GM18873 (cell line): ENCODE data around the gene TBC1D10B.
"Not testable (repeated sequence)": the region's sequence is repeated elsewhere in the genome, so short reads cannot be mapped to it uniquely, and the experiment has no call there.

Experiments used
- ATAC-seq: cut with Tn5 transposase; IDR thresholded peaks from one replicate; pipeline ENCODE4 v1.9.1; 2021; ENCODE audit warnings: mild to moderate bottlenecking, moderate library complexity, moderate number of reproducible peaks; ENCODE audit not compliant: unreplicated experiment, low FRiP score

Gene TBC1D10B

DNA sequence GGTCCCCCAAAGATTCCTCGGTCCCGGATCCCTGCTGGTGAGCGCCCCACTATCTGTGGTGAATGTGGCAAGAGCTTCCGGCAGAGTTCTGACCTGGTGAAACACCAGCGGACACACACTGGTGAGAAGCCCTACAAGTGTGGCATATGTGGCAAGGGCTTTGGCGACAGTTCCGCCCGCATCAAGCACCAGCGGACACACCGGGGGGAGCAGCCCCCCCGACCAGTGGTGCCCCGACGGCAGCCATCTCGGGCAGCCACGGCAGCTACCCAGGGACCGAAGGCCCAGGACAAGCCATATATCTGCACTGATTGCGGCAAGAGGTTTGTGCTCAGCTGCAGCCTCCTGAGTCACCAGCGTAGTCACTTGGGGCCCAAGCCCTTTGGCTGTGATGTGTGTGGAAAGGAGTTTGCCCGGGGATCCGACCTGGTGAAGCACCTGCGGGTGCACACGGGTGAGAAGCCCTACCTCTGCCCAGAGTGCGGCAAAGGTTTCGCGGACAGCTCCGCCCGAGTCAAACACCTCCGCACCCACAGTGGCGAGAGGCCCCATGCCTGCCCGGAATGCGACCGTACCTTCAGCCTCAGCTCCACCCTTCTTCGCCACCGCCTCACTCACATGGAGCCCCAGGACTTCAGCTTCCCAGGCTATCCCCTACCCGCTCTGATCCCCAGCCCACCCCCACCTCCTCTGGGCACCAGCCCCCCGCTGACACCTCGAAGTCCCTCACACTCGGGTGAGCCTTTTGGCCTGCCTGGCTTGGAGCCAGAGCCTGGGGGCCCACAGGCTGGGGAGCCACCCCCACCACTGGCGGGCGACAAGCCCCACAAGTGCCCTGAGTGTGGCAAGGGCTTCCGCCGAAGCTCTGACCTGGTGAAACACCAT, 27.7 kb upstream of the TBC1D10B start:
- ATAC-seq: no peak

DNA sequence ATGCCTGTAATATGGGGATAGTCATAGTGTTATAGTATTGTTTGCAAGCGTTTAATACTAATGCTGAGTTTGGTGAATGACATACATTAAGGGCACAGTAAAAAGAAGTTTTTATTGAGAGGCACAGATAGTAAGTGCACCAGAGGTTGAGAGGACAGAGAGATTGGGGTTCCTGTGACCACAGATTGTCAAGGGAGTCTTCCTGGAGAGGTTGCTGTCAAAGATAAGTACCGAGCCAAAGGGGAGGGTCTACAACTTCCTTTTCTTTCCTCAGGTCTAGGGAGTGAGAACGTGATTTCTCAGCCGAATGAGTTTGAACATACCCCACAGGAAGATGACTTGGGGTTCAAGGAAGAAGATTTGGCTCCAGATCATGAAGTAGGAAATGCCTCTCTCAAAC, 26.8 kb upstream of the TBC1D10B start:
- no peak for ATAC-seq

DNA sequence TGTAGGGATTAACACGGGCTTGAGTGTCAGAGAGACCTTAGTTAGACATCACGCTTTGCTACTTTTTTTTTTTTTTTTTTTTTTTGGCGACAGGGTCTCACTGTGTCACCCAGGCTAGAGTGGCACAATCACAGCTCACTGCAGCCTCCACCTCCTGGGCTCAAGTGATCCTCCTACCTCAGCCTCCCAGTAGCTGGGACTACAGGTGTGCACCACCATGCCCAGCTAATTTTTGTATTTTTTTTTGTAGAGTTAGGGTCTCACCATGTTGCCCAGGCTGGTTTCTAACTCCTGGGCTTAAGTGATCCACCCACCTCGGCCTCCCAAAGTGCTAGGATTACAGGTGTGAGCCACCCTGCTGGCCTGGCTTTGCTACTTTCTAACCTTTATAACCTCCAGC, 26.3 kb upstream of the TBC1D10B start:
- not testable (repeated sequence) for ATAC-seq

DNA sequence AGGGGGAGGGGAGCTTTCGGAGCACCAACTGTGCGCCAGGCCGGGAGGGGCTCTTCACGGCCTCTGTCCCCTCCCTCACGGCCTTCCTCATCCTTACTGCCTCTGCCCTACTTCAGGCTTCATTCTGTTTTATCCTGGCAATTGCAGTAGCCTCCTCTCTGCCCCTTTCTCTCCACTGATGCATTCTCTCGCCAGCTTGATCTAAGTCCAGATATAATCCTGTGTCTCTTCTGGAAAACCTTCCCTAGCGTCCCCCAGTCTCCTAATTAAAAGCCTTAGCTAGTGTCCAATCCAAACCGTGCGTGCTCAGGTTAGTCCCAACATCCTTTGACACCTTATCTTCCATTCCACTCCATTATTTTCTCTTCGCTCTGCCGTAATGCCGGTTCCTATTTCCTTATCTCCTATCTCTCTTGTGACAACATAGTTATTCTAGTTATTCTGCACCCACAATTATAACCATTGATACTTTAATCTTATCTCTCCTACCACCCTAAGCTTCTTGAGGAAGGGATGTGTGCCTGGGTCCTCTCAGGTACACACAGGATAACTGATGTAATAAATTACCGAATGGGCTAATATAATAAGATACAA, 25.8 kb upstream of the TBC1D10B start:
- ATAC-seq: no peak

DNA sequence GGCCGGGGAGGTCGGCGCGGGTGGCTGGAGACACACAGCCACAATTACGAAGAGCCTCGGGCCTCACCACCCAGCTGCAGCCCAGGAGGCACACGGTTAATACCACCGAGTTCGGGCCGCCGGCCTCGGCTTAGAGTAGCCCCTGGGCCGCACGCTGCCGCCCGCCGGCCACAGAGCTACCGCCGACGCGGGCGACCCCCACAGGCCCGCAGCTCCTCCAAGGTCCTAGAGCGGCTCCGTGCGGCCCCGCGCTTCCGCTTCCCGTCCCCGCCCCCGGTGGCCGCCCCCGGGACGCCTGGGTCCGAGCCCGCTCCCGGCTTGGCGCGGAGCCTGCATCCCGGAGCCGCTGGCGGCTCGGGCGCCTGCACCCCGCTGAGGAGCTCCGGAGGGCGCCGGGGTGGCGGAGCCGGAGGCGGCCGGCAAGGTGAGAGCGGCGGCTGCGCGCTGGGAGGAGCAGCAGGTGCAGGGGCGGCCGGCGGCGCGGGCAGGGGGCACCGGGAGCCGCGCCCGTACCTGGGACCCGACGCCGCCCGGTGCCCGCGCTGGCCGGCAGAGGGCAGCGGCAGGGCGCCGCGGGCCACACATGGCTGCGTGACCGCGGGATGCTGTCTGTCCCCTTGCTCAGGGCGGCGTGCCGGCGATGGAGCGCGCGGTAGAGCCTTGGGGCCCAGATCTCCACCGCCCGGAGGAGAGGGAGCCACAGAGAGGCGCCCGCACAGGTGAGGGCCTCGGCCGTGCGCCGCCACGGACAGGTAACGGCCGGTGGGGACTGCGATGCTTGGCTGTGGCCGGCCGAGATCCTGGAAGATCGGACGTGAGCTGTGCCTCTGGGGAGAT, 25.1 kb upstream of the TBC1D10B start, which contains the start of gene ZNF48:
Gene ZNF48, plus strand, starts transcription at position 266 of the 837 bp plus-strand sequence. Its CDS starts 375 bp downstream, at position 641.
- peak; percentile 47 for ATAC-seq

DNA sequence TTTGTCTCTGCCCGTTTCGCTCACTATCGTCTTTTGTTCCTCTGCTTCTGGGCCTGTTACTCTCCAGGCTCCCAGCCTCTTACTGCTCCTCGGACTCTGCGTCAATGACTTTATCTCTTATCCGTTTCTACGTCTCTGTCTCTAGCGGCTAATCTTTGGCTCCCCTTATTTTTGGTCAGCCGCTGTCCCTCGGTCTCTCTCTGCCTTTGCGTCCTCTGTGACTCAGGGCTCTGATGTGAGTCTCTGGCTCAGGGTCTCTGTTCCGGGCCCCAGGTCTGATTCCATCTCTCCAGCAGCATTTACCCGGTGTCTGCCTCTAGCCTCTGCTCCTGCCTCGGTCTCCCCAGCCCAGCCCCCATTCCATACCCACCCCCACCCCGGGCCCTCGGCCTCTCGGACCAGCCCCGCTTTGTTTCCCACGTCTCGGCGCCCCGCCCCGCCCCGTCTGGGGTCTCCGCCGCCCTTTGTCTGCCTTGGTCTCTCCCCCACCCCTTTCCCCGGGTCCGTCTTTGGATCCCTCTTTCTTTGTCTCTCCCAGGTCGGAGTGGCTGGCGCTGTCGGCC, 24.4 kb upstream of the TBC1D10B start:
- no peak for ATAC-seq

DNA sequence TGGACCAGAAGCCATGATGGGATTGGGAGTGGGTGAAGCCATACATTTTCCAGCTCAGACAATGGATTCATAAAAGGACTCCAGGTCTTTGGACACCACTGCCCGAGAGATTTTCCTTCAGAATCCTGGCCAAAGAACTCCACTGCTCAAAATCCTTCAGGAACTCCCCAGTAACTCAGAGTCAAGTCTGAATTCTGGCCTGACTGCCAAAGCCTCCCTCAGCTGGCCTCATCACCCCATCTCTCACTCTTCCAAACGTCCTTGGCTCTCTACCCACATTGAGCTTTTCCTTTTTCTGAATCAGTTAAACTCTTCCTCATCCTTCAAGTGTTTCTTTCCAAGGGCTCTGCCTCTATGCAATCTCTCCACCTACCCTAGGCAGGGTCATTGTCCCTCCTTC, 13.2 kb upstream of the TBC1D10B start:
- ATAC-seq: no peak

DNA sequence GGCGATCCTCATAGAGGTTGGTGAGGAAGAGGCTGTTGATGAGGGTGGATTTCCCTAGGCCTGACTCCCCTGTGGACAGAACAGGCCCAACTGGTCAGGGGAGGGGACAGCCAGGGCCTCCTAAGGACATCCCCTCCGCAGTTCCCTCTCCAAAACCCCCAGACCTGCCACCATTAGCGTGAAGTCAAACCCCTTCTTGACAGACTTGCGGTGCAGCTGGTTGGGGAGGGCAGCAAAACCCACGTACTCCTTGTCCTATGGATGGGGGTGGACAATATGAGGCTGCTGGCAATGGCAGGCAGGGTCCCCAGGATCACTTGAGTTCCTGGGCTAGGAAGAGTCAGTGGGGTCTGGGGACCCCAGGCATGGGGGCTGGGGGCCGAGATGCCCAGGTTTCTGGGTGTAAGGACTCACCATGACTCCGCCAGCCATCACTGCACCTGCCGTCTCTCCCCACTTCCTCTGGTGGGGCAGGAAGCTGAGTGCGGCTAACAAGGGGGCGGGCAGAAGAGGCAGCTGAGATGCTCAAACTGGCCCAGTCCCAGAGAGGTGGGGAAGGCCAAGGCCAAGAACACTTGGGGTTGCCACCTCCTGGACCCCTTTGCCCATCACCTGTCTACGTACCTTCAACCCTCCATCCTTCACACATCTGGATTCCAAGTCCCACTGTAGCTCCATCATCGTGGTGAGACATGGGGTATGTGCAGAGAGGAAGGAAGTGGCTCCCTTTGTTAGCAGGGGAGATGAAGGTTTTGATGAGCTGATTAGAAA, 12.0 kb upstream of the TBC1D10B start, which contains the start of gene SEPTIN1:
Gene SEPTIN1, minus strand, starts transcription at position 451 of the 771 bp plus-strand sequence. Its CDS starts 19 bp downstream, at position 432.
- no peak for ATAC-seq

DNA sequence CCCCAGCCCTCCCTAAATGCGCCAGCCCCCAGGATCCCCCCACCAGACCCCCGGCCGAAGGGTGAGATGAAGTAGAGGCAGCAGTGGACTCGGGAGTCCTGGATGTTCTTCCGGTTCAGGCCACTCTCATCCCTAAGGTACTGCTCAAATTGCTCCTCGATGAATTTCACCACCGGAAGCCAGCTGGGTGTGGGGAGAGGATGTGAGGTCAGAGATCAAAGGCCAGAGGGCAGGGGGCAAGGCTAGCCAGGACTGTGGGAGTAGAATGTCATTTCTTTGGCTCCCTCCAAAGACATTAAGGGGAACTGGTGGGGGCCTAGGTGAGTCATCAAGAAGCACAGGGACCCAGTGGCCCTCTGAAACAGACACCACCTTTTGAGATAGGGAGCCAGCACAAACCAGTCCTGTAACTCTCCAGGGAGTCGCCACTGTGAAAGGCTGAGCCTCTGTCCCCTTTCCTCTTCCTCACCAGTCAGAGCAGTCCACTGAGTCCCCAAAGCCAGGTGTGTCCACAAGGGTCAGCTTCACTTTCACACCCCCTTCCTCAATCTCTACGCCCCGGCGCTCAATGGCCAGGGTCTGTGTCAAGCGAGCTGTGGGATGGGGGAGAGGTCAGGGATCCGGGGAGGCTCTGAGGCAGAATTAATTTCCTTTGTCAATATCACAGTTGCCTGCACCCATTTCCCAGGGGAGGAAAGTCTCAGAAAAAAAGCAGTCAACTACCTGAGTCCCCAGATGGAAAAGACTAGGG, 11.2 kb upstream of the TBC1D10B start:
- no peak for ATAC-seq

DNA sequence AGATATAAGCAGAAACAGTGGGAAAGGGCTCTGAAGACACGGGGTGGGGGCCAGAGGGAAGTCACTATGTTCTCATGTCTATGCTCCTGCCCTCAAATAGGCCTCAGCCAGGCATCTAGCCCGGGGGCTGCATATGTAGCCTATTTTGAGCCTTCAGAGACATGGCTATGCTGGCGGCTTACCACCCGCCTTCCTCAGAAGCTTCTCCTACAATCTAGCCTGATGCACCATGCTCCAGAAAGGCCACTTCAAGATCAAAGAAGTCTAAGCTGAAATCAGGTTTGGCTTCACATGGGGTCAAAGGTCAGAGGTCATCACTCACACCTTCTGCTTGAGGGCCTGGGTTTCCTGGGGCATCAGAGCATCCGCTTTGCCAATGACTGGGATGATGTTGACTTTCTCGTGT, 10.5 kb upstream of the TBC1D10B start:
- no peak for ATAC-seq

DNA sequence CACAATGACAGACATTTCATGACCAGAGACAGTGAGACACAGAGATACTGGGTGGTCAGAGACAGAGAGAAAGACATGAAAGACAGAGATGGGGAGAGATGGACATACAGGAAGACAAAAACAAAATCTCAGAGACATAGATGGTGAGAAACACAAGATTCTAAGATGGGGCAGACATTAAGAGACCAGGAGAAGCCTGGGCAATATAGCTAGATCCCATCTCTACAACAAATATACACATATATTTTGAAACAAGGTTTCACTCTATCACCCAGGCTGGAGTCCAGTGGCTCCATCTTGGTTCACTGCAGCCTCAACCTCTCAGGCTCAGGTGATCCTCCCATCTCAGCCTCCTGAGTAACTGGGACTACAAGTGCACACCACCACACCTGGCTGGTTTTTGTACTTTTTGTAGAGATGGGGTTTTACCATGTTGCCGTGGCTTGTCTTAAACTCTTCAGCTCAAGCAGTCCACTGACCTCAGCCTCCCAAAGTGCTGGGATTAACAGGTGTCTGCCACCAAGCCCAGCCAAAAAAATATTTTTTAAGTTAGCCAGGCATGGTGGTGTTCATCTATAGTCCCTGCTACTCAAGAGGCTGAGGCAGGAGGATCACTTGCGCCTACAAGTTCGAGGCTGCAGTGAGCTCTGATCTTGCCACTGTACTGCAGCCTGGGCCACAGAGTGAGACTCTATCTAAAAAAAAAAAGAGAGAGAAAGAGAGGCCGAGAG, 9.9 kb upstream of the TBC1D10B start:
- ATAC-seq: no peak

DNA sequence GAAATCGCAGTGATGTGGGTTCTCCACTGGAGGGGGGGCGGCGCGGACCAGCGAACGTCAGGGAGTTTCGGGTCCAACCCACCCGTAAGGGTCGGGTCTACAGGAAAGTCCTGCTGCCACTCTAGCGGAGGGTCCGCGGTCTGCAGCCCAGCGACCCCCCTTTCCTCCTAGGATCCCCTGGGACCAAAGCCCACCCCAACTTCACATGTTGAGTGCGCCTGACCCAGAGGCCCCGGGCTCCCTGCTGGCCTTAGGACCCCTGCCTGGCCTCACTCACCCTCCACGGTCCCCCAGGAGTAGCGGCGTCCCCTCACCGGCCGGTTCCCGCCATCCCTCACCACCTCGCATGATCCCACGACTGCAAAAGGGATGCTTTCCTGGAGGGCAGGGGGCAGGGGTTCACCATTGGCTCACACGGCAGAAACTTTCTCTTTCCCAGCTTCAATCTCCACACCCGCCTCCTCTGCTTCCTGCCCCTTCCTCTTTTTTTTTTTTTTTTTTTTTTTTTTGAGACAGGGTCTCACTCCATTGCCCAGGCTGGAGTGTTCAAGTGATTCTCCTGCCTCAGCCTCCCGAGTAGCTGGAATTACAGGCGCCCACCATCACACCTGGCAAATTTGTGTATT, 9.0 kb upstream of the TBC1D10B start:
- ATAC-seq: no peak

DNA sequence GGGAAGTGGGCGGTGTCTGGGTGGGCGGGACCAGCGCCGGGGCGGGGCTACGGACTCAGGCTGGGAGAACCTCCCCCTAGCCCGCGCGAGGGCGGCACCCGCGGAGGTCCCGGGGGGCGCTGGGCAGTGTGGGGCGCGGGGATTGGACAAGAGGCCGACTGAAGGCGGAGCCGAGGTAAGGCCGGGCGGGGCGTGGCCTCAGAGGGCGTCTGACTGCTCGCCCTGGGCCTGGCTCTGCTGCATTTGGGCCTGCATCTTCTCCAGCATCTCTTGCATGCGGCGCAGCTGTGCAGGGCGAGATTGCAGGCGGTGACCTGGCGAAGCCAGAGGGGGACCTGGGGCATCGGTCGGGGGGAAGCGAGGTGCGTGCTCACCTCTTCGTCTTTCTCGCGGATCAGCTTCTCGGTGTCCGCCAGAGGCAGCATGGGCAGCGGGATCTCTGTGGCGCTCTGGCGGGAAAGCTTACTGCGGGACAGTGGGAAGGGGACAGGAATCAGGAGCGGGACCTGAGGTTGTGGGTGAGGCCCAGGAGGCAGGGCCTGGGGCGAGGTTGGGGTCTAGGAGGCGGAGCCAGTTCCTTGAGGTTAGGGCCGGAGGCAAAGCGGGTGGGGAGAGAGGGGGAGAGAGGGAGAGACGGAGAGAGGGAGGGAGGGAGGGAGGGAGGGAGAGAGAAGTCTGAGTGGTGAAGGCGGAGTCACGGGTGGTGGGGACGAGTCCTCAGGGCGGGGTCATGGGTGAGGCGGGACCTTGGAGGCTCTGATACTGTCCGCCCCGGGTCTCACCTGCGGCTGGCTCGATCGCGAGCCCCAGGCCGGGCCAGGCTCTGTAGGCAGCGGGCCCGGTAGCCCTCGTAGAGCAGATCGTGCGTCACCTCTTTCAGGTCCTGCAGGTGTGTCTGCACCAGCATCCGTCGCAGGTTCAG, 8.2 kb upstream of the TBC1D10B start:
- ATAC-seq: peak; percentile 77

DNA sequence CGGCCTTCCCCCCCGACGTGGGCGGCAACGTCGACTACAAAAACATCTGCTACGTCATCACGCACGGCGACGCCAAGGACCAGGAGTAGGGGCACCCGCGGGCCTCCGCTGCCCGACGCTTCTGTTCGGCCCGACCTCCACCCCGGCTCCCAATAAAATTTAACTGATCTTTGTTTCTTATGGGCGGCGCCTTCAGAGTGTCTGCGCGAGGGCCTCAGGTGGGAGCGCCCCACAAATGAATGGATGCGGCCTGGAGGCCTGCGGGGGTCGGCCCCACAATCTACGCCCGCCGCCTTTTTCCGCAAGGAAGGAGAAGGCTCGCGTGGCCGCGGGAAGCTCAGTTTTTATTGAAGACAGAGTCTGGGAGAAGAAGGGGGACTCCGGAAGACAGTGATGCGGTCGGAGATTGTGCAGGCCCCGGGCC, 7.5 kb upstream of the TBC1D10B start:
- ATAC-seq: peak; percentile 30

DNA sequence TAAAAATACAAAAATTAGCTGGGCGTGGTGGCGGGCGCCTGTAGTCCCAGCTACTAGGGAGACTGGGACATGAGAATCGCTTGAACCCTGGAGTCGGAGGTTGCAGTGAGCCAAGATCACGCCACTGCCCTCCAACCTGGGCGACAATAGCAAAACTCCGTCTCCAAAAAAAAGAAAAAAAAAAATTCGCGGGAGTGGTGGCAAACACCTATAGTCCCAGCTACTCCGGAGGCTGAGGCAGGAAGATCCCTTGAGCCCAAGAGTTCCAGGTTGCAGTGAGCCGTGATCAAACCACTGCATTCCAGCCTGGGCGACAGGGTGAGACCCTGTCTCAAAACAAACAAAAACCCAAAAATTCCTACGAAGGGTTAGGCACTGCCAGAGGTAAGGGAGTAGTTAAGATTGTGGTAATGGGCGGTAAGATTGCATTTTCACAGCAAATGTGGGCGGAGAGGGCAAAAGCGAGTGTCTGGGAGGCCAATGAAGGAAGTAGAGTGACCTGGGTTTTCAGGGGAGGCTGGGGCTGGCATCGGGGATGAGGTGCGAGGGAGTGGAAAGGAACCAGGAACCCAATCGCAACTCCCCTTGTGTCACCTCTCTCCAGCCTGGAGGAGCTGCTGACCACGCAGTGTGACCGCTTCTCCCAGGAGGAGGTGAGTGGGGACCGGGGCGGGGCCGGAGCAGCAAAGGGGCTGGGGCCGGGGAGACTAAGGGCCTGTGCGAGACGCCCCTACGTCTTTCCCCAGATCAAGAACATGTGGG, 6.9 kb upstream of the TBC1D10B start:
- ATAC-seq: no peak

DNA sequence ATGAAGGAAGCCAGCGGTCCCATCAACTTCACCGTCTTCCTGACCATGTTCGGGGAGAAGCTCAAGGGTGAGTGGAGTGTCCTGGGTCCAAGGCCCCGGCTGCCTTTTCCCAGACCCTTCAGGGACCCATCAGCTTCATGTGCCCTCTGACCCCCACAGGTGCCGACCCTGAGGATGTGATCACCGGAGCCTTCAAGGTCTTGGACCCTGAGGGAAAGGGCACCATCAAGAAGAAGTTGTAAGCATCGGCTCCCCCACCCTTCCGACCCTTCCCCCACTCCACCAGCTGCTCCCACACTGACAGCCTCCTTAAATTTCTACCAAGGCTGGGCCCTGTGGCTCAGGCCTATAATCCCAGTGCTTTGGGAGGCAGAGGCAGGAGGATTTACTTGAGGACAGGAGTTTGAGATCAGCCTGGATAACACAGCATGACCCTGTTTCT, 6.2 kb upstream of the TBC1D10B start:
- ATAC-seq: no peak
